GM18520 (cell line): Measurements from ENCODE around the gene IKZF4.
"Not testable (repeated sequence)": the region's sequence is repeated elsewhere in the genome, so short reads cannot be mapped to it uniquely, and the experiment has no call there.

Experiments used
- ATAC-seq: cut with Tn5 transposase; IDR thresholded peaks from one replicate; pipeline ENCODE4 v1.9.1; 2021; ENCODE audit not compliant: unreplicated experiment

The IKZF4 gene

GRCh38 chr12:56020423-56021184 is at the start of gene IKZF4:
Gene IKZF4, plus strand, starts transcription at chr12:56021043. Its CDS starts 451 bp downstream, at chr12:56021494.
- no peak for ATAC-seq

GRCh38 chr12:55972042-55972441 is 48.8 kb upstream of the IKZF4 start:
- no peak for ATAC-seq

GRCh38 chr12:55972456-55972855 is 48.4 kb upstream of the IKZF4 start:
- ATAC-seq, result no peak

GRCh38 chr12:55972911-55973598 is 47.8 kb upstream of the IKZF4 start:
- no peak for ATAC-seq

GRCh38 chr12:55973599-55974307 is 47.1 kb upstream of the IKZF4 start, which contains the start of gene RAB5B:
Gene RAB5B, plus strand, starts transcription at chr12:55974078. Its CDS starts 12,883 bp downstream, at chr12:55986961.
- ATAC-seq, result peak; percentile 92

- ATAC-seq, result no peak
Observed at GRCh38 chr12:55974308-55974730, 46.5 kb upstream of the IKZF4 start.

- ATAC-seq, result no peak
Observed at GRCh38 chr12:55978393-55978792, 42.5 kb upstream of the IKZF4 start.

GRCh38 chr12:55979069-55979468 is 41.8 kb upstream of the IKZF4 start:
- no peak for ATAC-seq

- ATAC-seq, result not testable (repeated sequence)
Observed at GRCh38 chr12:55981882-55982281, 39.0 kb upstream of the IKZF4 start.

- ATAC-seq, result no peak
Observed at GRCh38 chr12:55982319-55982936, 38.4 kb upstream of the IKZF4 start.

- ATAC-seq, result no peak
Observed at GRCh38 chr12:55983232-55983842, 37.5 kb upstream of the IKZF4 start.

- no peak for ATAC-seq
Observed at GRCh38 chr12:55984861-55985260, 36.0 kb upstream of the IKZF4 start.

- ATAC-seq, result no peak
Observed at GRCh38 chr12:55985341-55985740, 35.5 kb upstream of the IKZF4 start.

- ATAC-seq, result not testable (repeated sequence)
Observed at GRCh38 chr12:55985976-55986375, 34.9 kb upstream of the IKZF4 start.

GRCh38 chr12:55991110-55991509 is 29.7 kb upstream of the IKZF4 start:
- no peak for ATAC-seq

- no peak for ATAC-seq
Observed at GRCh38 chr12:55993230-55993853, 27.5 kb upstream of the IKZF4 start.

GRCh38 chr12:55995366-55995765 is 25.5 kb upstream of the IKZF4 start:
- no peak for ATAC-seq

GRCh38 chr12:55996201-55996714 is 24.6 kb upstream of the IKZF4 start:
- no peak for ATAC-seq

- peak; percentile 99 for ATAC-seq
Observed at GRCh38 chr12:55996715-55997534, 23.9 kb upstream of the IKZF4 start, which contains the start of gene SUOX. Gene SUOX, plus strand, starts transcription at chr12:55997276. Its CDS starts 4,946 bp downstream, at chr12:56002222.
